Esophagus muscularis mucosa (tissue), 3 donors: ENCODE measurements around the gene DNAJC16.

Experiments
- POLR2A ChIP-seq: fragments of 450-650 bp; IDR thresholded peaks from one replicate; pipeline ENCODE4 v1.6.1; 2017; ENCODE audit warnings: antibody characterized with exemption, moderate library complexity, mild to moderate bottlenecking, low read depth
- POLR2AphosphoS5 ChIP-seq, 2 donors: sonication (generic); formaldehyde crosslinking; IDR thresholded peaks; one replicate each; pipeline ENCODE4 v1.6.1; 2017; ENCODE audit warnings: antibody characterized with exemption in 2 of 2
- TF ChIP-seq, protein P1 (sequence below), 3 experiments: fragments of 200-600 bp in 2 of 3; fragments of 450-650 bp in 1 of 3; sonication (generic) in 2 of 3; IDR thresholded peaks; one replicate each; pipeline ENCODE4 v1.5.1; 2017 to 2019; ENCODE audit warnings: antibody characterized with exemption in 3 of 3, mild to moderate bottlenecking in 2 of 3, moderate library complexity in 1 of 3

DNA sequence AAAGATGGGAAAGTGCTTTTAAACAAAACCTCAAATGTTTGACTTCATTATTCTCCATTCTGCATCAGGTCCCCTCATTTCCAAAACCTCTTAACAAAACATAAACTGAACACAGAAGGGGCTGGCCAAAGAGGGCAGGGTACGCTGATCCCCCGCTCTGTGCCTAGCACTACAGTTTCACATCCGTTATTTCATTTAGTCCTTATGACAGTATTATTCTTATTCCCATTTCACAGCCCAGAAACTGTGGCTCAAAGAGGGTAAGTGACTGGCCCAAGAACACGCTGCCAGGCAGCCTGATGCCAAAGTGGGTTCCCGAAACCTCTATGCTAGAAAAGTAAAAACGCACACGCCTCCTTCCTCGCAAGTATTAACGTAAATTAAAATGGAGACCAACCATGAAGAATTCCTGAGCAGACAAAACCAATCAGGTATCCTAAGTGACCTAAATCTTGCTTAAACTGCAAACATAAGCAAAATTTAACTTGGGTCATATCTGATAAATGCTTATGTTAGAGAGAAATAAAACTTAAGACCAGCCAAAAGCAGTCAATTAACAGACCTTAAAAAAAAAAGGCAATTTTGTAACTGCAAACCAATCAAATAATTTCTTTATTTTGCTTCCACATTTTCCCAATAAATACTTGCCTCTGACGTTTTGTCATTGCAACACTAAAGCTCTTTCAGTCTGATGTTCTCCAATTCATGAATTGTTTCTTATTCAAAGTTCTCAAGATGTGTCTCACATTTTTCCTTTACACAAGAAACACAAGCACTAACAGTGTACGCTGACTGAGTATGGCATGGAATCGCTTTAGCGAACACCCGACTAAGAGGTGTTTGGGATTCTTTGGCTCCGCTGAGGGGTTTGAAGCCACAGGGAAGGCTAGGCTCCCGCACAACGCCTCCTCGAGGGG lies 3.3 kb upstream of the DNAJC16 start:
- TF ChIP-seq POLR2AphosphoS5 (IDR thresholded peaks at IDR 0.05) (no peak), POLR2A (no peak)
- TF ChIP-seq, protein P1, sequence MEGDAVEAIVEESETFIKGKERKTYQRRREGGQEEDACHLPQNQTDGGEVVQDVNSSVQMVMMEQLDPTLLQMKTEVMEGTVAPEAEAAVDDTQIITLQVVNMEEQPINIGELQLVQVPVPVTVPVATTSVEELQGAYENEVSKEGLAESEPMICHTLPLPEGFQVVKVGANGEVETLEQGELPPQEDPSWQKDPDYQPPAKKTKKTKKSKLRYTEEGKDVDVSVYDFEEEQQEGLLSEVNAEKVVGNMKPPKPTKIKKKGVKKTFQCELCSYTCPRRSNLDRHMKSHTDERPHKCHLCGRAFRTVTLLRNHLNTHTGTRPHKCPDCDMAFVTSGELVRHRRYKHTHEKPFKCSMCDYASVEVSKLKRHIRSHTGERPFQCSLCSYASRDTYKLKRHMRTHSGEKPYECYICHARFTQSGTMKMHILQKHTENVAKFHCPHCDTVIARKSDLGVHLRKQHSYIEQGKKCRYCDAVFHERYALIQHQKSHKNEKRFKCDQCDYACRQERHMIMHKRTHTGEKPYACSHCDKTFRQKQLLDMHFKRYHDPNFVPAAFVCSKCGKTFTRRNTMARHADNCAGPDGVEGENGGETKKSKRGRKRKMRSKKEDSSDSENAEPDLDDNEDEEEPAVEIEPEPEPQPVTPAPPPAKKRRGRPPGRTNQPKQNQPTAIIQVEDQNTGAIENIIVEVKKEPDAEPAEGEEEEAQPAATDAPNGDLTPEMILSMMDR (IDR thresholded peaks at IDR 0.05): no peak
